GM06990 (cell line): ENCODE measurements around the gene ADAMTS2.

Experiments
- DNase-seq: peaks from one replicate; pipeline ENCODE4 v3.0.0-alpha.2; 2011; ENCODE audit not compliant: insufficient read length; ENCODE audit errors: extremely low read depth
- H3K27me3 ChIP-seq: replicated peaks from 2 replicates; pipeline ENCODE4 v1.6.0; 2011; ENCODE audit warnings: low read length; ENCODE audit not compliant: control insufficient read depth, insufficient read depth
- H3K36me3 ChIP-seq: 2 replicates; pipeline ENCODE4 v1.5.1; 2011; ENCODE audit warnings: low read length; ENCODE audit not compliant: control insufficient read depth, insufficient read depth
- H3K4me3 ChIP-seq: replicated peaks from 2 replicates; pipeline ENCODE4 v1.5.1; 2011; ENCODE audit warnings: low read depth, mild to moderate bottlenecking, control low read depth, low read length
- TF ChIP-seq, protein P1 (sequence below): IDR thresholded peaks from 2 replicates; pipeline ENCODE4 v1.5.1; 2011; ENCODE audit warnings: low read length, control low read depth, mild to moderate bottlenecking, inconsistent platforms; ENCODE audit not compliant: insufficient read depth, poor library complexity, severe bottlenecking

The ADAMTS2 gene

DNA sequence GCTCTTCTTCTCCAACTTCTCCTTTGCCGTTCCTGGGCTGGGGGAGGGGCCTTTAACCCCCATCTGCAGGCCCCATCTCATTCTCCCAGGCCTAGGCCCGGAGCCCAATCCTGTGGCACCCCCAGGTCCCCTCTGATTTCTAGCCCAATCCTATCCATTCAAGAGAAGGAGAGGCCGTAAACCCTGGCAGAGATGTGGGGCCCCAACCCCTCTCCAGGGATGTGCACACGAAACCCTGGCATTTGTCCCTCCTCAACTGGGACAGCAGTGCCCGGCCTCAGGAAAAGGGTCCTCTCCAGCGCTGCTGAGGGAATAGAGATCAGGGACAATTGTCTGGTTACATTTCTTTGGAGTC is 24.2 kb upstream of the ADAMTS2 start:
- TF ChIP-seq, protein P1, sequence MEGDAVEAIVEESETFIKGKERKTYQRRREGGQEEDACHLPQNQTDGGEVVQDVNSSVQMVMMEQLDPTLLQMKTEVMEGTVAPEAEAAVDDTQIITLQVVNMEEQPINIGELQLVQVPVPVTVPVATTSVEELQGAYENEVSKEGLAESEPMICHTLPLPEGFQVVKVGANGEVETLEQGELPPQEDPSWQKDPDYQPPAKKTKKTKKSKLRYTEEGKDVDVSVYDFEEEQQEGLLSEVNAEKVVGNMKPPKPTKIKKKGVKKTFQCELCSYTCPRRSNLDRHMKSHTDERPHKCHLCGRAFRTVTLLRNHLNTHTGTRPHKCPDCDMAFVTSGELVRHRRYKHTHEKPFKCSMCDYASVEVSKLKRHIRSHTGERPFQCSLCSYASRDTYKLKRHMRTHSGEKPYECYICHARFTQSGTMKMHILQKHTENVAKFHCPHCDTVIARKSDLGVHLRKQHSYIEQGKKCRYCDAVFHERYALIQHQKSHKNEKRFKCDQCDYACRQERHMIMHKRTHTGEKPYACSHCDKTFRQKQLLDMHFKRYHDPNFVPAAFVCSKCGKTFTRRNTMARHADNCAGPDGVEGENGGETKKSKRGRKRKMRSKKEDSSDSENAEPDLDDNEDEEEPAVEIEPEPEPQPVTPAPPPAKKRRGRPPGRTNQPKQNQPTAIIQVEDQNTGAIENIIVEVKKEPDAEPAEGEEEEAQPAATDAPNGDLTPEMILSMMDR: no peak

DNA sequence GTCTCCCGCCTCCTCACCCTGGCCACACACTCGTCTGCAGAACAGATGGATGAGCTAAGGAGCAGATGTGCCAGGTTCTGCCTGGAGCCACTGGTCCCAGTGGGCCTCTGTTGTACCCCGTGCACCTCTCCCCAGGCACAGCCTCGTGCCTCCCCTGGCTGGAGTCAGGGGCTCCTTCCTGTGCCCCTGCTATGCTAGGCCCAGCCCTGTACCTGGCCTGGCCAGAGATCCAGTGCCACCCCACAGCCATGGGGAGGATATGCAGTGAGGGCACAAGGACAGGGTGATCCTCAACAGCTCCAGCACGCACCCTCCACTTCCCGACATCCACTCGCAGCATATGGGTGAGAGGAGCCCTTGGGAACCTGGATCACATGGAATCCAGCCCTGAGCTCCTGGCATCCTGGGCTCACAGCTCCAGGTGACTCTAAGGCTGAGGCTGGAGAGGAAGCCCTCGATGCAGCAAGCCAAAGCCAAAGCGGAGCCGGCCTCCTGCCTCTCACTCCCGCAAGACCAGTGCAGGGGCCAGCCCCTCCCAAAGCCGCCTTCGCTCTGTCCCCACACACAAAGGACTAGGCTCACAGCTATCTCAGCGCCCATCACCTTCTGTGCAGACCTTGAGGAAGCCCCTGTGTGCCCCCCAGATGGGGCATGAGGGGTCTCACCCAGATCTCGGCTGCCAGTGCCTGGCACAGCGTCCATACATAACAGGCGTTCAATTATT is 23.7 kb upstream of the ADAMTS2 start:
- no peak overlapping the region for H3K4me3 ChIP-seq
- H3K36me3 ChIP-seq: no peaks in the 10 kb centered on the region
- TF ChIP-seq, protein P1: no peak
- no peak for DNase-seq
- H3K27me3 ChIP-seq: no peaks in the 10 kb centered on the region

More for the DNA sequence above, 24.2 kb upstream of the ADAMTS2 start:
- no peaks in the 10 kb centered on the region for H3K36me3 ChIP-seq
- no peaks in the 10 kb centered on the region for H3K27me3 ChIP-seq
- no peak overlapping the region for H3K4me3 ChIP-seq
- no peak for DNase-seq

DNA sequence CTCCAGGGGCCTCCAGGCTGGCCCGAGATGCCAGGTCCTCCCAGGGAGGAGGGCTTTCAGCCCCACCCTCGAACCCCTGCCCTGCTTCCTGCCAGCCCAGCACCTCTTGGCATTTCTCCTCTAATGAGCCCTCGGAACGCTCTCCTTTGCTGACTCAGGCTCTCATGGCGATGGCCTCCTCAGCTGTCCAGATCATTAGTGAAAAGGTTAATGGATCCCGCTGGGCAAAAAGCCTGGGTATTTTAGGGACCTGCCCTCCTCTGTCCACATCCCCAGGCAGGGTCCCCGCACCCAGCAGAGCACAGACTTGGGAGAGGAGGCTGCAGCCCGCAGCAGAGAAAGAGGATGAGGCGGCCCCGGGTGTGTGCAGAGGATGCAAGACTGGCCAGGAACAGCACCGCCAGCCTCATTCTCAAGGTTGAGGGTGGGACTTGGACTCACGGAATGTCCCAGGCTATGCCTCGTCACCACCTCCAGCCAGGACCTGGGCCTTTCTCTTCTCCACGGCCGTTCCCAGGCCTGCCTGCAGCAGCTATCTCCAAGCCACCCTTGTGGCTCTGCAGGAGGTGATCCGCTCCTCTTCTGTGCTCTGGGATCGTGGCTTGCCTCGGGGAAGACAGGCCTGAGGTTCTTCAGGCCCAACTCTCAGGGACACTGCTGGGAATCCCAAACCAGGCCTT is 23.0 kb upstream of the ADAMTS2 start:
- no peak overlapping the region for H3K4me3 ChIP-seq
- TF ChIP-seq, protein P1: no peak
- DNase-seq: no peak
- no peaks in the 10 kb centered on the region for H3K27me3 ChIP-seq
- H3K36me3 ChIP-seq: no peaks in the 10 kb centered on the region

DNA sequence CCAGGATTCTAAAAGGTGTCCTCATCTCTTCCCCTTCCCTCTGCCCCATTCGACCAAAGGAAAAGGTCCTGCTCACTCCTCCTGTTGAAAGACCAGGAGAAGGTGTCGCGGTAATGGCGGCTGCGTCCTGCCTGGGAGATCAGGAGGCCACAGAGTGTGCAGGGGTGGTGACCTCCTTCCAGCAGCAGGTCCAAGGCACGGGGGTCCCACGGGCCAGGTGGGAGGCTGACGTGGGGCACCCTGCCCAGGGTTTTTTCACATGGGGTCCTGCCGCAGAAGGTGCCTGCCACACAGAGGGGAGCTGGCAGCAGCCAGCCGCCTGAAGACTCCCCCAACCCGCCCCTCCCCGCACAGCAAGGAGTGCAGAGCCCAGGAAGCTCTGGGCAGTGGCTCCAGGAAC is 22.2 kb upstream of the ADAMTS2 start:
- H3K27me3 ChIP-seq: no peaks in the 10 kb centered on the region
- TF ChIP-seq, protein P1: no peak

DNA sequence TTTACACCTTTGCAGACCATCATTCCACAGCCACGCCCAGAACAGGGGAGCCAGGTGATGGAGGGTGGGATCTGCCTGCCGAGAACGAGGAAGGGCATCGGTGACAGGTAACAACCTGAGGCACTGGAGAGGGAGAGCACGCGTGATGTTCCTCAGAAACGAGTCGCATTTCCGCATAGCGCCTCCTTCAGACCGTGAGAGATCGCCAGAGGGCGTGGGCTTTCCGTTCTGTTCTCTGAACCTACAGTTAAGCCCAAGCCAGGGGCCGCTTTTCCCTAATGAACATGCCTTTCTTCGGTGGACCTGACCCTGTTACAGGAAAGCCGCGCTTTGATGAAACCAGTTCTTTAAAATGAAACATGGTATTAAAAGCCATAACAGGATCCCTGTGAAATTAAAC is 17.1 kb upstream of the ADAMTS2 start:
- no peak for DNase-seq
- no peaks in the 10 kb centered on the region for H3K36me3 ChIP-seq

More for the DNA sequence above, 22.2 kb upstream of the ADAMTS2 start:
- Histone ChIP-seq H3K36me3 (no peaks in the 10 kb centered on the region), H3K4me3 (no peak overlapping the region)
- no peak for DNase-seq

More for the DNA sequence above, 17.1 kb upstream of the ADAMTS2 start:
- H3K4me3 ChIP-seq: no peak overlapping the region
- no peaks in the 10 kb centered on the region for H3K27me3 ChIP-seq
- TF ChIP-seq, protein P1: no peak
